Prostate gland (tissue), 2 donors: ENCODE data around the gene MIPOL1.

Experiments used
- POLR2A ChIP-seq: fragments of 450-650 bp; IDR thresholded peaks from one replicate; pipeline ENCODE4 v1.6.1; 2016; ENCODE audit warnings: antibody characterized with exemption, mild to moderate bottlenecking
- POLR2AphosphoS5 ChIP-seq: sonication (generic); formaldehyde crosslinking; IDR thresholded peaks from one replicate; pipeline ENCODE4 v1.6.1; 2017; ENCODE audit warnings: antibody characterized with exemption
- TF ChIP-seq, protein P1 (sequence below), 4 experiments: fragments of 200-600 bp in 2 of 4; fragments of 450-650 bp in 2 of 4; sonication (generic) in 2 of 4; IDR thresholded peaks; 1 replicate in 3 of 4; 2 replicates in 1 of 4; pipeline ENCODE4 v1.5.1; 2016 to 2019; ENCODE audit warnings: antibody characterized with exemption in 4 of 4, mild to moderate bottlenecking in 2 of 4, moderate library complexity in 2 of 4

- TF ChIP-seq, protein P1, sequence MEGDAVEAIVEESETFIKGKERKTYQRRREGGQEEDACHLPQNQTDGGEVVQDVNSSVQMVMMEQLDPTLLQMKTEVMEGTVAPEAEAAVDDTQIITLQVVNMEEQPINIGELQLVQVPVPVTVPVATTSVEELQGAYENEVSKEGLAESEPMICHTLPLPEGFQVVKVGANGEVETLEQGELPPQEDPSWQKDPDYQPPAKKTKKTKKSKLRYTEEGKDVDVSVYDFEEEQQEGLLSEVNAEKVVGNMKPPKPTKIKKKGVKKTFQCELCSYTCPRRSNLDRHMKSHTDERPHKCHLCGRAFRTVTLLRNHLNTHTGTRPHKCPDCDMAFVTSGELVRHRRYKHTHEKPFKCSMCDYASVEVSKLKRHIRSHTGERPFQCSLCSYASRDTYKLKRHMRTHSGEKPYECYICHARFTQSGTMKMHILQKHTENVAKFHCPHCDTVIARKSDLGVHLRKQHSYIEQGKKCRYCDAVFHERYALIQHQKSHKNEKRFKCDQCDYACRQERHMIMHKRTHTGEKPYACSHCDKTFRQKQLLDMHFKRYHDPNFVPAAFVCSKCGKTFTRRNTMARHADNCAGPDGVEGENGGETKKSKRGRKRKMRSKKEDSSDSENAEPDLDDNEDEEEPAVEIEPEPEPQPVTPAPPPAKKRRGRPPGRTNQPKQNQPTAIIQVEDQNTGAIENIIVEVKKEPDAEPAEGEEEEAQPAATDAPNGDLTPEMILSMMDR (IDR thresholded peaks at IDR 0.05): no peak
- TF ChIP-seq POLR2AphosphoS5 (no peak), POLR2A (no peak)
Measured at GRCh38 chr14:37171678-37172023, 26.1 kb upstream of the MIPOL1 start.
